Keratinocyte (primary cell): ENCODE measurements around the gene SP7. TPM values are rescaled to one million over a fixed set of nuclear protein-coding genes. Genes with fewer than 3 reads are reported as not detected.

Experiments
- DNase-seq: peaks from one replicate; pipeline ENCODE4 v3.0.0-alpha.2; 2011; ENCODE audit warnings: low read depth, missing footprints, low spot score
- FAIRE-seq: peaks from 2 replicates; lab custom pipeline; 2011; peaks lifted over from hg19 to GRCh38; lab: Jason Lieb, UNC
- H2AFZ ChIP-seq: 2 replicates; pipeline ENCODE4 v1.6.0; 2012; ENCODE audit warnings: low read length, control low read depth, inconsistent platforms; ENCODE audit not compliant: control insufficient read depth
- H3K27ac ChIP-seq: 2 replicates; pipeline ENCODE4 v1.5.1; 2011; ENCODE audit warnings: low read length; ENCODE audit not compliant: control insufficient read depth, insufficient read depth
- H3K27me3 ChIP-seq: 3 replicates; pipeline ENCODE4 v1.6.0; 2011; ENCODE audit warnings: low read length; ENCODE audit not compliant: control insufficient read depth, insufficient read depth; ENCODE audit errors: extremely low read depth
- H3K36me3 ChIP-seq, 2 experiments: 2 replicates in 1 of 2; 3 replicates in 1 of 2; pipeline ENCODE4 v1.5.1; 2011; ENCODE audit warnings: low read length in 2 of 2, mild to moderate bottlenecking in 1 of 2; ENCODE audit not compliant: control insufficient read depth in 2 of 2, insufficient read depth in 2 of 2; ENCODE audit errors: extremely low read depth in 1 of 2
- H3K4me1 ChIP-seq: 3 replicates; pipeline ENCODE4 v1.5.1; 2011; ENCODE audit warnings: low read length; ENCODE audit not compliant: control insufficient read depth, insufficient read depth; ENCODE audit errors: extremely low read depth
- H3K4me2 ChIP-seq: 3 replicates; pipeline ENCODE4 v1.6.0; 2011; ENCODE audit warnings: low read depth, low read length; ENCODE audit not compliant: control insufficient read depth, insufficient read depth; ENCODE audit errors: extremely low read depth
- H3K4me3 ChIP-seq, 3 experiments: fragments of 200-600 bp in 1 of 3; sonication (generic) in 1 of 3; 2 replicates in 2 of 3; 3 replicates in 1 of 3; pipeline ENCODE4 v1.5.1; 2011 to 2016; ENCODE audit warnings: low read length in 3 of 3, mild to moderate bottlenecking in 3 of 3, control low read depth in 2 of 3, inconsistent platforms in 1 of 3, low read depth in 1 of 3, mixed read lengths in 1 of 3, mixed run types in 1 of 3, moderate library complexity in 1 of 3; ENCODE audit not compliant: control insufficient read depth in 2 of 3, insufficient read depth in 2 of 3; ENCODE audit errors: extremely low read depth in 1 of 3
- H3K79me2 ChIP-seq: 2 replicates; pipeline ENCODE4 v1.6.0; 2012; ENCODE audit warnings: low read length; ENCODE audit not compliant: control insufficient read depth, insufficient read depth
- H3K9ac ChIP-seq: 3 replicates; pipeline ENCODE4 v1.6.0; 2011; ENCODE audit warnings: low read length; ENCODE audit not compliant: control insufficient read depth, insufficient read depth; ENCODE audit errors: extremely low read depth
- H3K9me1 ChIP-seq: 3 replicates; pipeline ENCODE4 v1.6.0; 2011; ENCODE audit warnings: low read length; ENCODE audit not compliant: control insufficient read depth, insufficient read depth; ENCODE audit errors: extremely low read depth
- H3K9me3 ChIP-seq: 2 replicates; pipeline ENCODE4 v1.5.1; 2012; ENCODE audit warnings: low read depth, low read length; ENCODE audit not compliant: control insufficient read depth
- H4K20me1 ChIP-seq: 3 replicates; pipeline ENCODE4 v1.6.0; 2011; ENCODE audit warnings: low read length; ENCODE audit not compliant: control insufficient read depth, insufficient read depth; ENCODE audit errors: extremely low read depth
- CTCF ChIP-seq, 3 experiments: IDR thresholded peaks in 1 of 3; conservative IDR thresholded peaks in 1 of 3; optimal IDR thresholded peaks in 1 of 3; 2 replicates in 2 of 3; 3 replicates in 1 of 3; pipeline versions ENCODE3 to v1.5.1; 2011; ENCODE audit warnings: low read length in 3 of 3, mild to moderate bottlenecking in 3 of 3, moderate library complexity in 2 of 3, control low read depth in 1 of 3, inconsistent platforms in 1 of 3; ENCODE audit not compliant: insufficient read depth in 2 of 3; ENCODE audit errors: extremely low read depth in 1 of 3
- EZH2 ChIP-seq: IDR thresholded peaks from one replicate; pipeline ENCODE4 v1.6.1; 2012; ENCODE audit warnings: inconsistent platforms, mild to moderate bottlenecking, low read length, moderate library complexity
- dilution Hi-C: fragments of 300-500 bp; cut with MboI; formaldehyde crosslinking; loops from one replicate; pipeline ENCODE4 v1.7.0; 2020; ENCODE audit warnings: low sequenced_read_pairs; ENCODE audit not compliant: extremely low pct_ligation_motif_present
- polyA plus RNA-seq, 5 experiments: library from polyadenylated mRNA; depleted of rRNA in 3 of 5; stranded (reverse) in 3 of 5; stranded (forward) in 1 of 5; unstranded in 1 of 5; fragments of >200 nt; gene quantifications; 1 replicate in 1 of 5; 2 replicates in 3 of 5; 3 replicates in 1 of 5; pipeline versions ENCODE4 v1.2.1 to v1.2.3, GENCODE V29; 2011 to 2012; ENCODE audit warnings: missing spikeins in 2 of 5, low read depth in 1 of 5, low replicate concordance in 1 of 5

SP7 gene
- polyA plus RNA-seq, 1 donor (not counting 4 experiments of a cell fraction or from before 2014, with no cell fraction given): not detected

- Histone ChIP-seq H3K79me2 (no peaks in the 10 kb centered on the region), H3K27me3 (no peaks in the 10 kb centered on the region), H3K27ac (no peak overlapping the region), H3K9me3 (no peaks in the 10 kb centered on the region), H3K36me3 (peaks cover 0 to 33% of the 10 kb centered on the region in 2 experiments), H3K4me3 (no peak overlapping the region), H3K4me1 (no peaks in the 10 kb centered on the region), H2AFZ (no peak overlapping the region), H3K4me2 (no peak overlapping the region), H3K9me1 (no peaks in the 10 kb centered on the region), H3K9ac (no peak overlapping the region), H4K20me1 (no peaks in the 10 kb centered on the region)
- FAIRE-seq (no peak), DNase-seq (no peak)
- dilution Hi-C loops: no loop called here
- no peak for TF ChIP-seq CTCF (optimal IDR thresholded peaks at IDR 0.05 in 1 of 3, IDR thresholded peaks at IDR 0.05 in 1 of 3, conservative IDR thresholded peaks at IDR 0.05 in 1 of 3; ENCODE audit: extremely low read depth in 1 of 3, insufficient read depth in 2 of 3, low read length in 3 of 3)
- no peak for TF ChIP-seq EZH2
Measured at GRCh38 chr12:53277981-53278380, 58.2 kb downstream of the SP7 start.

Other genes starting within 250 kb of the SP7 start
- 30.1 to 44.9 TPM (median 44.7 TPM) in 3 replicates for gene IGFBP6, start 238.7 kb downstream of the SP7 start, polyA plus RNA-seq
- gene SOAT2, start 232.9 kb downstream of the SP7 start, polyA plus RNA-seq: 0.08 TPM in 1 of 3 replicates, not detected in the others
- 6.5 to 11.8 TPM (median 10.3 TPM) in 3 replicates for gene ZNF740, start 155.6 kb downstream of the SP7 start, polyA plus RNA-seq
- gene CSAD, start 155.4 kb downstream of the SP7 start, polyA plus RNA-seq: 7.9 to 29.5 TPM (median 19.5 TPM) in 3 replicates
- gene ITGB7, start 129.1 kb downstream of the SP7 start, polyA plus RNA-seq: 0.58 to 2.4 TPM (median 0.83 TPM) in 3 replicates
- gene RARG, start 104.1 kb downstream of the SP7 start, polyA plus RNA-seq: 26.4 to 31.5 TPM (median 30.9 TPM) in 3 replicates
- gene ESPL1, start 68.1 kb downstream of the SP7 start, polyA plus RNA-seq: 0.80 to 3.7 TPM (median 3.7 TPM) in 3 replicates
- 546 to 674 TPM (median 659 TPM) in 3 replicates for gene PFDN5, start 40.8 kb downstream of the SP7 start, polyA plus RNA-seq
- 24.2 to 31.9 TPM (median 27.2 TPM) in 3 replicates for gene MYG1, start 36.7 kb downstream of the SP7 start, polyA plus RNA-seq
- 42.1 to 58.3 TPM (median 42.3 TPM) in 3 replicates for gene AAAS, start 14.7 kb downstream of the SP7 start, polyA plus RNA-seq
- gene SP1, start 43.8 kb upstream of the SP7 start, polyA plus RNA-seq: 30.7 to 34.5 TPM (median 31.2 TPM) in 3 replicates
- gene AMHR2, start 87.5 kb upstream of the SP7 start, polyA plus RNA-seq: 0.04 TPM in 1 of 3 replicates, not detected in the others
- gene PRR13, start 105.4 kb upstream of the SP7 start, polyA plus RNA-seq: 81.1 to 128 TPM (median 104 TPM) in 3 replicates
- 179 to 329 TPM (median 238 TPM) in 3 replicates for gene PCBP2, start 115.7 kb upstream of the SP7 start, polyA plus RNA-seq
- gene MAP3K12, start 163.1 kb upstream of the SP7 start, polyA plus RNA-seq: 8.7 to 21.8 TPM (median 13.4 TPM) in 3 replicates
- gene TARBP2, start 164.9 kb upstream of the SP7 start, polyA plus RNA-seq: 21.0 to 30.3 TPM (median 28.4 TPM) in 3 replicates
- gene NPFF, start 171.1 kb upstream of the SP7 start, polyA plus RNA-seq: not detected in 3 replicates